Vagina (tissue), 2 donors: ENCODE data around the gene SRPX2. TPM values are rescaled to one million over a fixed set of nuclear protein-coding genes. Genes with fewer than 3 reads are reported as not detected.

ENCODE experiments used
- DNase-seq, 2 donors: peaks; one replicate each; pipeline ENCODE4 v3.0.0-alpha.2; 2017; ENCODE audit errors: extremely low spot score in 2 of 2
- H3K27ac ChIP-seq: fragments of 200-600 bp; sonication (generic); one replicate; pipeline ENCODE4 v1.5.1; 2019
- H3K27me3 ChIP-seq: fragments of 200-600 bp; sonication (generic); one replicate; pipeline ENCODE4 v1.5.1; 2019
- H3K36me3 ChIP-seq, 2 donors: fragments of 200-600 bp; sonication (generic); one replicate each; pipeline ENCODE4 v1.5.1; 2017 to 2019
- H3K4me1 ChIP-seq: fragments of 200-600 bp; sonication (generic); one replicate; pipeline ENCODE4 v1.5.1; 2019
- H3K4me3 ChIP-seq, 2 donors: fragments of 200-600 bp; sonication (generic); 1 replicate in 1 of 2; 2 replicates in 1 of 2; pipeline ENCODE4 v1.5.1; 2016 to 2019
- H3K9me3 ChIP-seq: fragments of 200-600 bp; sonication (generic); one replicate; pipeline ENCODE4 v1.5.1; 2019
- POLR2A ChIP-seq, 2 donors: fragments of 450-650 bp; IDR thresholded peaks; one replicate each; pipeline ENCODE4 v1.6.1; 2017; ENCODE audit warnings: antibody characterized with exemption in 2 of 2, mild to moderate bottlenecking in 2 of 2, moderate library complexity in 2 of 2
- POLR2AphosphoS5 ChIP-seq, 2 donors: sonication (generic); formaldehyde crosslinking; IDR thresholded peaks; one replicate each; pipeline ENCODE4 v1.9.0; 2017; ENCODE audit warnings: antibody characterized with exemption in 2 of 2, mild to moderate bottlenecking in 2 of 2, low read depth in 1 of 2; ENCODE audit not compliant: insufficient read depth in 1 of 2
- intact Hi-C: fragments of 100-400 bp; cut with DNase I; formaldehyde crosslinking; loops from one replicate; pipeline ENCODE4 v1.15.1; 2023
- total RNA-seq: library from RNA; depleted of rRNA; stranded (reverse); fragments of >200 nt; gene quantifications from one replicate; pipeline ENCODE4 v1.2.3, GENCODE V29; 2016
- TF ChIP-seq, protein P1 (sequence below), 3 experiments: fragments of 450-650 bp in 2 of 3; fragments of 200-600 bp in 1 of 3; sonication (generic) in 1 of 3; IDR thresholded peaks; one replicate each; pipeline ENCODE4 v1.5.1; 2017 to 2019; ENCODE audit warnings: antibody characterized with exemption in 3 of 3, mild to moderate bottlenecking in 2 of 3, moderate library complexity in 2 of 3

Gene SRPX2
- total RNA-seq, 1 donor from 2014 or later: 50.6 TPM

DNA sequence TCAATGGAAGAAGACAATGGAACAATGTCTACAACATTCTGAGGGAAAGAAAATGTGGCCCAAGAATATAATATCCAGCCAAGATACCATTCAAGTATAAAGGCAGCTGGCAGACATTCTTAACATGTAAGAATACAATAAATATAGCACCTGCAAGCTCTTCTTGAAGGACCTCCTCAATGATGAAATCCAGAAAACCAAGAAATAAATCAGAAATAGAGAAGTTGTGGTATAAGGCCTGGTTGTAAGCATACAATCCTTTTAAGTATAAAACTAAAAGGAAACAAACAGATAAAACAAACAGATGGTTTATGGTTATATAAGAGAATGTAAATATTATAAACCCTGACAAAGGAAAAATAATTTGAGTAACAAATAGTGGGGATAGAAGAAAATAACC is 54.6 kb downstream of the SRPX2 start:
- no peak overlapping the region for H3K27ac ChIP-seq
- intact Hi-C loops: no loop called here
- no peaks in the 10 kb centered on the region for H3K4me1 ChIP-seq
- H3K9me3 ChIP-seq: no peaks in the 10 kb centered on the region
- TF ChIP-seq, protein P1, sequence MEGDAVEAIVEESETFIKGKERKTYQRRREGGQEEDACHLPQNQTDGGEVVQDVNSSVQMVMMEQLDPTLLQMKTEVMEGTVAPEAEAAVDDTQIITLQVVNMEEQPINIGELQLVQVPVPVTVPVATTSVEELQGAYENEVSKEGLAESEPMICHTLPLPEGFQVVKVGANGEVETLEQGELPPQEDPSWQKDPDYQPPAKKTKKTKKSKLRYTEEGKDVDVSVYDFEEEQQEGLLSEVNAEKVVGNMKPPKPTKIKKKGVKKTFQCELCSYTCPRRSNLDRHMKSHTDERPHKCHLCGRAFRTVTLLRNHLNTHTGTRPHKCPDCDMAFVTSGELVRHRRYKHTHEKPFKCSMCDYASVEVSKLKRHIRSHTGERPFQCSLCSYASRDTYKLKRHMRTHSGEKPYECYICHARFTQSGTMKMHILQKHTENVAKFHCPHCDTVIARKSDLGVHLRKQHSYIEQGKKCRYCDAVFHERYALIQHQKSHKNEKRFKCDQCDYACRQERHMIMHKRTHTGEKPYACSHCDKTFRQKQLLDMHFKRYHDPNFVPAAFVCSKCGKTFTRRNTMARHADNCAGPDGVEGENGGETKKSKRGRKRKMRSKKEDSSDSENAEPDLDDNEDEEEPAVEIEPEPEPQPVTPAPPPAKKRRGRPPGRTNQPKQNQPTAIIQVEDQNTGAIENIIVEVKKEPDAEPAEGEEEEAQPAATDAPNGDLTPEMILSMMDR (IDR thresholded peaks at IDR 0.05): no peak
- TF ChIP-seq POLR2AphosphoS5 (IDR thresholded peaks at IDR 0.05; ENCODE audit: insufficient read depth in 1 of 2, low read depth in 1 of 2) (no peak), POLR2A (IDR thresholded peaks at IDR 0.05) (no peak)
- no peaks in the 10 kb centered on the region for H3K36me3 ChIP-seq
- H3K27me3 ChIP-seq: no peaks in the 10 kb centered on the region
- no peak for DNase-seq
- no peak overlapping the region for H3K4me3 ChIP-seq

DNA sequence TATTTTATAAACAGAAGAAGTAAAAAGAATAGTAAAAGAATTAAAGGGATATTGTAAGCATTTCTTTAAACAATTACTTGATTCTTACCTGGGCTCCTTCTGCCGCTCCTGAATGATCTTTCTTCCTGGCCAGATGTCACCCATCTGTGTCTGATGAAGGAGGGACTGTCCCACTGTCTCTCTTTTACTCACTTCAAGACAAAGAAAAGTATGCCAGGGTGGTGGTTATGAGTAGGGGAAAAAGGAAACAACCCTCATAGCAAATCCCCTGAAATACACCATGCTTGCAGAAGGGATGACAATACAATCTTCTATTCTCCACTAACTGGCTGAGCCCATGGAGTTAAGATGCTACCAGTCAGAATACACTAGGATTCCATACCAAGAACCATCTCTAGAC is 56.8 kb downstream of the SRPX2 start:
- H3K27ac ChIP-seq: no peak overlapping the region
- intact Hi-C loops: no loop called here
- no peak for DNase-seq
- H3K36me3 ChIP-seq: no peaks in the 10 kb centered on the region
- H3K9me3 ChIP-seq: no peaks in the 10 kb centered on the region
- H3K4me1 ChIP-seq: no peaks in the 10 kb centered on the region
- H3K27me3 ChIP-seq: no peaks in the 10 kb centered on the region
- no peak overlapping the region for H3K4me3 ChIP-seq
- TF ChIP-seq POLR2A (IDR thresholded peaks at IDR 0.05) (no peak), POLR2AphosphoS5 (IDR thresholded peaks at IDR 0.05; ENCODE audit: insufficient read depth in 1 of 2, low read depth in 1 of 2) (no peak)
- TF ChIP-seq, protein P1 (IDR thresholded peaks at IDR 0.05): no peak

DNA sequence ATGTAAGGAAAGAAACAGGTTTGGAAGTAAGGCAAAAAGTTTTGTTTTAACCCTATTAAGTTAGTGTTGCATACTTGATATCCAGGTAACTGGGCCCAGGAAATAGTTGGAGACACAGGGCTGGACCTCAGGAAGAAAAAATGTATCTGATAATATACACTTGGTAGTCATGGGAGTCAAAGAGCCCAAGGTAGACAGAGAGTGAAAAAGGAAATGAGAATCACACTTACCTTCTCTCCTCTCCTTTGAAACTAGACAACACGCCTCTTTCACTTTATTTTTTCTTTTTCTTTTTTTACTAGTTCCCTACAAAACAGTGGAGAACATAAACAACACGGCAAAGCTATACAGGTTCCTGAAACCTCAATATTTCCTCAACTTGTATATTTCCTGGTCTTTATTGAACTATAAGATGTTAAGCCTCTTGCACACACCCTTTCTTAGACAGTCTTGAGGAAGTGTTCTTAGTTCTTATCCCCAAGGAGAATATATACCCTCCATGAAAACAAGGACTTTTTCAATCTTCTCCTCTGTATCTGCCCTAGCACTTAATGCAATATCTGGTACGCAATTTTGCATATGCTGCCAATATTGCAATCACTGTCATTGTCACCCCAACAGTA is 60.7 kb downstream of the SRPX2 start:
- intact Hi-C loops: no loop called here
- H3K4me3 ChIP-seq: no peak overlapping the region
- H3K36me3 ChIP-seq: no peaks in the 10 kb centered on the region
- TF ChIP-seq POLR2AphosphoS5 (IDR thresholded peaks at IDR 0.05; ENCODE audit: insufficient read depth in 1 of 2, low read depth in 1 of 2): no peak
- TF ChIP-seq, protein P1 (IDR thresholded peaks at IDR 0.05): no peak
- no peak for TF ChIP-seq POLR2A (IDR thresholded peaks at IDR 0.05)
- H3K9me3 ChIP-seq: no peaks in the 10 kb centered on the region
- DNase-seq: no peak
- H3K27ac ChIP-seq: no peak overlapping the region
- no peaks in the 10 kb centered on the region for H3K27me3 ChIP-seq
- no peaks in the 10 kb centered on the region for H3K4me1 ChIP-seq

DNA sequence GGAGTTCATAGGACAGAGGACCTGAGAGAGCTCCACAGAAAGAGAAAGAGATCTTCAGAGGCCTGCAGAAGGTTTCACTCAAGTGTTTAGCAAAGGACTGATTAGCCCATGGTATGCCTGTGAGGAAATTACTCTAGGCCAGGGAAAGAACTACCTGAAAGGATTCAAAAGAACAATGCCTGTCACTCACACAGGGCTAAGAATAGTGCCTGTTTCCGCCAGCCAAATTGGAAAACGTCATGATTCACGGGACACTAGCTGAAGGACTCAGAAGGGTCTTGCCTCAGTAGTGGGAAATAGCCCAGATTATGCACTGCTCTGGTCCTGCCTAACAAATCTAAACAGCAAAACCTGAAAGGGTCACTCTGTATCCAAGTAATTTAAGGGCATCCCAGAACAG is 66.8 kb downstream of the SRPX2 start:
- Histone ChIP-seq H3K27me3 (no peaks in the 10 kb centered on the region), H3K9me3 (no peaks in the 10 kb centered on the region), H3K27ac (no peak overlapping the region), H3K4me1 (no peaks in the 10 kb centered on the region), H3K36me3 (no peaks in the 10 kb centered on the region), H3K4me3 (no peak overlapping the region)
- intact Hi-C loops: no loop called here
- DNase-seq: no peak
- TF ChIP-seq POLR2A (IDR thresholded peaks at IDR 0.05) (no peak), POLR2AphosphoS5 (IDR thresholded peaks at IDR 0.05; ENCODE audit: insufficient read depth in 1 of 2, low read depth in 1 of 2) (no peak)
- TF ChIP-seq, protein P1 (IDR thresholded peaks at IDR 0.05): no peak

DNA sequence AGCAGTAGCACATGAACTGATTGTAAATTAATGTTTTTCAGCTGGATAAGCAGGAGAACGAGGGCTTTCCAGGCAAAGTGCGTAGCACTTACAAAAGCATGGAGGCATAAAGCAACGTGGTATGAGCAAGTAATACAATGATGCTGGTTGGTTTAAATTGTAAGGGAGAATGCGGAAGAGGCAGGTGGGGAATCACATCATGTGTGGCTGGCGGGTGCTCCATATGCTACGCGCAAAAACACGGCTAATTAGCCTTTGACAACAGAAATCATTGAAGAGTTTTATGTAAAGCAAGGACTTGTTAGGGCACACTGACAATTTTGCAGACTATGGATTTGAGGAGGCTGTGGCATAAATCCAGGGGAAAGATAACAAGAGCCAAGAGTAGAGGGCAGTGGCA is 73.4 kb downstream of the SRPX2 start:
- no peaks in the 10 kb centered on the region for H3K36me3 ChIP-seq
- intact Hi-C loops: no loop called here
- H3K9me3 ChIP-seq: no peaks in the 10 kb centered on the region
- H3K27me3 ChIP-seq: no peaks in the 10 kb centered on the region
- no peak overlapping the region for H3K4me3 ChIP-seq
- no peaks in the 10 kb centered on the region for H3K4me1 ChIP-seq
- no peak for DNase-seq
- no peak overlapping the region for H3K27ac ChIP-seq
- TF ChIP-seq POLR2AphosphoS5 (IDR thresholded peaks at IDR 0.05; ENCODE audit: insufficient read depth in 1 of 2, low read depth in 1 of 2): no peak
- TF ChIP-seq, protein P1 (IDR thresholded peaks at IDR 0.05): no peak
- TF ChIP-seq POLR2A (IDR thresholded peaks at IDR 0.05): no peak
